Gastroesophageal sphincter (tissue), 4 donors: ENCODE results near the gene C1QL4. TPM values are rescaled to one million over a fixed set of nuclear protein-coding genes. Genes with fewer than 3 reads are reported as not detected.
"Not testable (repeated sequence)": the region's sequence is repeated elsewhere in the genome, so short reads cannot be mapped to it uniquely, and the experiment has no call there.

Experiments used
- ATAC-seq: fragments of 150-250 bp; one replicate; pipeline ENCODE4 v1.9.1; 2016; ENCODE audit warnings: mild to moderate bottlenecking, moderate library complexity
- H3K27ac ChIP-seq, 4 donors: fragments of 200-600 bp; sonication (generic) in 3 of 4; 1 replicate in 3 of 4; 2 replicates in 1 of 4; pipeline ENCODE4 v1.5.1; 2016 to 2019
- H3K27me3 ChIP-seq: fragments of 200-600 bp; sonication (generic); one replicate; pipeline ENCODE4 v1.5.1; 2019
- H3K36me3 ChIP-seq, 2 donors: fragments of 200-600 bp; sonication (generic); one replicate each; pipeline ENCODE4 v1.5.1; 2019; ENCODE audit warnings: control low read depth in 1 of 2
- H3K4me1 ChIP-seq, 3 donors: fragments of 200-600 bp; sonication (generic); 1 replicate in 2 of 3; 2 replicates in 1 of 3; pipeline ENCODE4 v1.5.1; 2016 to 2019; ENCODE audit warnings: control low read depth in 2 of 3
- H3K4me3 ChIP-seq, 2 donors: fragments of 200-600 bp; sonication (generic); one replicate each; pipeline ENCODE4 v1.5.1; 2019; ENCODE audit warnings: mild to moderate bottlenecking in 1 of 2, moderate library complexity in 1 of 2
- H3K9me3 ChIP-seq, 3 donors: fragments of 200-600 bp; sonication (generic); one replicate each; pipeline ENCODE4 v1.5.1; 2017 to 2019; ENCODE audit warnings: control low read depth in 2 of 3
- EP300 ChIP-seq: sonication (generic); formaldehyde crosslinking; IDR thresholded peaks from one replicate; pipeline ENCODE4 v1.6.1; 2017; ENCODE audit warnings: antibody characterized with exemption, mild to moderate bottlenecking
- POLR2A ChIP-seq, 2 donors: fragments of 450-650 bp; IDR thresholded peaks; one replicate each; pipeline ENCODE4 v1.6.1; 2017; ENCODE audit warnings: antibody characterized with exemption in 2 of 2, mild to moderate bottlenecking in 2 of 2, moderate library complexity in 1 of 2
- POLR2AphosphoS5 ChIP-seq: sonication (generic); formaldehyde crosslinking; IDR thresholded peaks from one replicate; pipeline ENCODE4 v1.6.1; 2017; ENCODE audit warnings: antibody characterized with exemption
- WGBS, 2 donors: methylation state at CpG; one replicate each; pipeline ENCODE4 v1.1.5; 2018; ENCODE audit warnings: low coverage in 1 of 2; 5-methylcytosine and 5-hydroxymethylcytosine counted together
- total RNA-seq, 4 donors: library from RNA; depleted of rRNA; stranded (reverse); fragments of >200 nt; gene quantifications; one replicate each; pipeline ENCODE4 v1.1.0, GENCODE V29; 2016
- TF ChIP-seq, protein P1 (sequence below), 4 experiments: fragments of 200-600 bp in 2 of 4; fragments of 450-650 bp in 2 of 4; sonication (generic) in 1 of 4; IDR thresholded peaks; one replicate each; pipeline ENCODE4 v1.5.1; 2017 to 2019; ENCODE audit warnings: antibody characterized with exemption in 4 of 4, mild to moderate bottlenecking in 2 of 4, moderate library complexity in 2 of 4

Gene C1QL4
- total RNA-seq: not detected

DNA sequence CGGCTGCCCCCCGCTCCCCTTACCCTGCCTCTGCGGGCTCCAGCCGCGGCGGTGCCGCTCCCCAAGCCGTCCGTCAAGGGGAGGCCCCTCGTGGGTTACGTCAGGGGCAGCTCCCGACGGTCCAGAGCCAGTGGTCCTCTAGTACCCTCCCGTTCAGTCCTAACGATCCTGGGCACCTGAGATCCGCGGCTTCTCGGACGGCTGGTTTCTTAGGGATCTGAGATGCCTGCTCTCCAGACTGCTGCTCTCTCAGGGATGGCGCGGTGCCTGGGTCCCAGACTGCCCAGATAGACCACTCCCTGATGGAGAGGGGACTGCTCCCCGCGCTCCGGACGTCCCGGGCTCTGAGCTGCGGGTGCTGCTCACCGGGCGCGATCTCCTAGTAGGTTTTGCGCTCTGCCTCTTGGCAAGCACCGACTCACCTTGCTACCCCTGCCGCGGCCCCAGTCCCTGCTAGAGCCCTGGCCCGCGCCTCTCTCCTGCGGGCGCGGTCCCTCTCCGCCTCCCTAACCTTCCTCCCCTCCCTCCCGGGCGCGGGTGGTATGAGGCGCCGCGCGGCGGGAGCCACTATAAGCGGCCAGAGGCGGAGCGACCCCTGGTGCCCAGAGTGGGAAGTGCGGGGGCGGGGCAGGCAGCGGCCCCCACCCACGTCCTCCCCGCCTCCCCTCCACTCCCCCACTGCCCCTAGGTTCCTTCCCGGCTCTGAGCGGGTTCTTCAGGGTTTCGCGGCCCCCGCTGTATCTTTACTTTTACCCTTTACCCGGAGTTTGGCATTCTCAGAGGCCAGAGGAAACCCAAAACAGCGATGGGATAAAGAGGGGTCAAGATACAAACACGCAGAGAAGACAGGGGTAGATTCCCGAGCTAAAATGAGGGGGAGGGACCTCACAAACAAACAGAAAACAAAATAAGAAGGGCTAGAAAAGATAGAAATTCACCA lies at the start of gene C1QL4:
C1QL4 (minus strand) TSS at position 544 of the 940 bp plus-strand sequence. CDS start 711 bp downstream, outside the sequence.
- Histone ChIP-seq H3K27ac (no peak within 1 kb of the TSS), H3K27me3 (peaks cover 88% of the 10 kb centered on the region), H3K36me3 (no peaks in the 10 kb centered on the region), H3K4me1 (peaks cover 0 to 28% (median 4%) of the 10 kb centered on the region in 3 donors), H3K9me3 (no peaks in the 10 kb centered on the region), H3K4me3 (peak within 1 kb of the TSS in 1 of 2 donors; percentile 43)
- TF ChIP-seq, protein P1, sequence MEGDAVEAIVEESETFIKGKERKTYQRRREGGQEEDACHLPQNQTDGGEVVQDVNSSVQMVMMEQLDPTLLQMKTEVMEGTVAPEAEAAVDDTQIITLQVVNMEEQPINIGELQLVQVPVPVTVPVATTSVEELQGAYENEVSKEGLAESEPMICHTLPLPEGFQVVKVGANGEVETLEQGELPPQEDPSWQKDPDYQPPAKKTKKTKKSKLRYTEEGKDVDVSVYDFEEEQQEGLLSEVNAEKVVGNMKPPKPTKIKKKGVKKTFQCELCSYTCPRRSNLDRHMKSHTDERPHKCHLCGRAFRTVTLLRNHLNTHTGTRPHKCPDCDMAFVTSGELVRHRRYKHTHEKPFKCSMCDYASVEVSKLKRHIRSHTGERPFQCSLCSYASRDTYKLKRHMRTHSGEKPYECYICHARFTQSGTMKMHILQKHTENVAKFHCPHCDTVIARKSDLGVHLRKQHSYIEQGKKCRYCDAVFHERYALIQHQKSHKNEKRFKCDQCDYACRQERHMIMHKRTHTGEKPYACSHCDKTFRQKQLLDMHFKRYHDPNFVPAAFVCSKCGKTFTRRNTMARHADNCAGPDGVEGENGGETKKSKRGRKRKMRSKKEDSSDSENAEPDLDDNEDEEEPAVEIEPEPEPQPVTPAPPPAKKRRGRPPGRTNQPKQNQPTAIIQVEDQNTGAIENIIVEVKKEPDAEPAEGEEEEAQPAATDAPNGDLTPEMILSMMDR (IDR thresholded peaks at IDR 0.05): peak in 3 of 4 experiments; percentile 68 to 100 (median 82)
- no peak for TF ChIP-seq POLR2AphosphoS5
- TF ChIP-seq EP300: no peak
- TF ChIP-seq POLR2A (IDR thresholded peaks at IDR 0.05): no peak
- 0% methylated on average over 1 of the region's 65 CpGs; no CpG with 5 or more reads in 1 of the 2 donors for WGBS, 2 donors
- peak; percentile 86 for ATAC-seq

DNA sequence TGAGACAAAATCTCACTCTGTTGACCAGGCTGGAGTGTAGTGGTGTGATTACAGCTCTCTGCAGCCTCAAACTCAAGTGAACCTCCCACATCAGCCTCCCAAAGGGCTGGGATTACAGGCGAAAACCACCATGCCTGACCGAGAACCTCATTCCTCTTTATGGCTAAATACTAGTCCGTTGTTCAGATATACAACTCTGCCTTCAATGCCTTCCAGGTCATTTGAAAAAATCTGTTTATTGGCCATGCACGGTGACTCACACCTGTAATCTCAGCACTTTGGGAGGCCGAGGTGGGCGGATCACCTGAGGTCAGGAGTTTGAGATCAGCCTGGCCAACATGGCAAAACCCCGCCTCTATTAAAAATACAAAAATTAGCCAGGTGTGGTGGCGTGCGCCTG lies 43.2 kb upstream of the C1QL4 start:
- not testable (repeated sequence) for H3K9me3 ChIP-seq, ATAC-seq, H3K27ac ChIP-seq, H3K36me3 ChIP-seq, H3K27me3 ChIP-seq, H3K4me1 ChIP-seq, H3K4me3 ChIP-seq
- 94% methylated on average over 7 of the region's 9 CpGs; no CpG with 5 or more reads in 1 of the 2 donors for WGBS, 2 donors

DNA sequence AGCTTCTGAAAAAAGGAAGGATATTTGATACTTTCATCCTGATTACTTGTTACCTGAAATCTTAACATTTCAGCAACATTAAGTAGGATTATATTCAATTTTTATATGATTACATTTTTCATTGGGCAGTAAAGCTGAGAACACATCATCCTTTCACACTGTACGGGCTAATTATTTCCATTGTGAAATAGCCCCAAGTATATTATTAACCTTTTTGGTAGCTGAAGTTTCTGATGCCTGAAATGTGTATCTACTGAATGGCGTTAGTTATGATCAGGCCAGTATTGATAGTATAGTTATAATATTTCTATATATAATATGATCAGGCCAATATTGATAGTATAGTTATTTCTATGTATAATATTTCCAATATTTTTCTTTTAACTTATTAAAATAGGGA lies 40.4 kb upstream of the C1QL4 start:
- WGBS, 2 donors: 77 to 81% methylated on average over 2 of the region's 2 CpGs
- Histone ChIP-seq H3K4me3 (no peak overlapping the region), H3K4me1 (no peaks in the 10 kb centered on the region), H3K27ac (no peak overlapping the region), H3K9me3 (no peaks in the 10 kb centered on the region), H3K27me3 (no peaks in the 10 kb centered on the region), H3K36me3 (peaks cover 0 to 5% of the 10 kb centered on the region in 2 donors)
- ATAC-seq: no peak
- TF ChIP-seq POLR2AphosphoS5 (no peak), POLR2A (IDR thresholded peaks at IDR 0.05) (no peak), EP300 (no peak)
- TF ChIP-seq, protein P1 (IDR thresholded peaks at IDR 0.05): no peak

DNA sequence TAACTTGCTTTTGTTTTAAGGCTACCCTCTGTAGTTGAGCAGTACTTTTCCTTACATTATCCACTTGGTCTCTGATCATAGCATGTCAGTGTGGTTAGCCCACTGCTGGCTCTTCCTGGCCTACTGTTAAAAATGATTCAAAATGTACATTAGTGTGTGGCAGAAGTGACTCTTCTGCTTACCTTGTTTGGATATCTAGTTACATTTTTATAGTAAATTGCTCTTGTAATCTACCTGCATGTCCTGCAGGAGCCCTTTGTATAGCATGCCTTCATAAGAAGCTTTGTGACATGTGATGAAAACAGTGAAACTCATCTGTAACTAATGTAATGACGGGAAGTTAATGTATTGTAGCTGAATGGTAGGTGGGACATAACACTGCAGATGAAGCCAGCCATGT lies 38.4 kb upstream of the C1QL4 start:
- no peaks in the 10 kb centered on the region for H3K9me3 ChIP-seq
- ATAC-seq: no peak
- no peaks in the 10 kb centered on the region for H3K4me1 ChIP-seq
- WGBS, 2 donors: 89 to 100% methylated on average over 1 of the region's 1 CpG
- H3K27ac ChIP-seq: no peak overlapping the region
- H3K27me3 ChIP-seq: no peaks in the 10 kb centered on the region
- TF ChIP-seq, protein P1 (IDR thresholded peaks at IDR 0.05): no peak
- no peak for TF ChIP-seq POLR2A (IDR thresholded peaks at IDR 0.05)
- TF ChIP-seq EP300: no peak
- no peak for TF ChIP-seq POLR2AphosphoS5
- peaks cover 0 to 5% of the 10 kb centered on the region in 2 donors for H3K36me3 ChIP-seq
- no peak overlapping the region for H3K4me3 ChIP-seq

DNA sequence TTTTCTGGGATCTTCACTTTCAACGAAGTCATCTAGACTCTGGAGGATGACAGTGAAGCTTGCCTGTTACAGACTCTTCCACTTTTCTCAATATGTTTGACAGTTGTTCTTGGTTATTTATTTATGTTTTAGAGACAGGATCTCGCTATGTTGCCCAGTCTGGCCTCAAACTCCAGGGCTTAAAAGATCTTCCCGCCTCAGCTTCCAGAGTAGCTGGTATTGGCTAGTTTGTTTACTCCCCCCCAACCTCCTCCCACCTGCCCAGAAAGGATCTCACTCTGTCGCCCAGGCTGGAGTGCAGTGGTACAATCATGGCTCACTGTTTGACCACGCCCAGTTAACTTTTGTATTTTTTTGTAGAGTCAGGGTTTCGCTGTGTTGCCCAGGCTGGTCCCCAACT lies 33.6 kb upstream of the C1QL4 start:
- WGBS, 2 donors: 90 to 96% methylated on average over 6 of the region's 6 CpGs
- no peak for ATAC-seq
- H3K27ac ChIP-seq: no peak overlapping the region

More for the DNA sequence above, 33.6 kb upstream of the C1QL4 start:
- H3K27me3 ChIP-seq: no peaks in the 10 kb centered on the region
- H3K36me3 ChIP-seq: peaks cover 0 to 5% of the 10 kb centered on the region in 2 donors
- no peak overlapping the region for H3K4me3 ChIP-seq
- H3K9me3 ChIP-seq: no peaks in the 10 kb centered on the region
- TF ChIP-seq EP300 (no peak), POLR2A (IDR thresholded peaks at IDR 0.05) (no peak), POLR2AphosphoS5 (no peak)
- TF ChIP-seq, protein P1 (IDR thresholded peaks at IDR 0.05): no peak
- H3K4me1 ChIP-seq: peaks cover 0 to 31% (median 13%) of the 10 kb centered on the region in 3 donors
